Measurements from ENCODE around the gene TESMIN. TPM values are rescaled to one million over a fixed set of nuclear protein-coding genes. Genes with fewer than 3 reads are reported as not detected.

Gene TESMIN
- total and polyA plus RNA-seq, 9 donors, result 0.09 to 0.71 (median 0.44) TPM

GRCh38 chr11:68776442-68777235 lies 25.3 kb upstream of the TESMIN start:
- DNase-seq, result no peak
- Histone ChIP-seq H3K36me3 (ENCODE audit: control insufficient read depth, insufficient read depth, low read length) (peaks cover 52% of the 10 kb centered on the region), H3K27ac (ENCODE audit: low read length) (no peak overlapping the region), H3K4me1 (ENCODE audit: control insufficient read depth, insufficient read depth, low read length) (peaks cover 4% of the 10 kb centered on the region), H3K27me3 (ENCODE audit: control insufficient read depth, insufficient read depth, low read length) (no peaks in the 10 kb centered on the region), H3K9me3 (replicated peaks; ENCODE audit: control insufficient read depth, low read depth, low read length) (no peaks in the 10 kb centered on the region), H3K4me3 (ENCODE audit: low read length) (no peak overlapping the region)
- WGBS (ENCODE audit: insufficient coverage), result 85% methylated on average over 12 of the region's 20 CpGs

- no peak for DNase-seq
- Histone ChIP-seq H3K36me3 (ENCODE audit: control insufficient read depth, insufficient read depth, low read length) (peaks cover 52% of the 10 kb centered on the region), H3K27me3 (ENCODE audit: control insufficient read depth, insufficient read depth, low read length) (no peaks in the 10 kb centered on the region), H3K4me3 (ENCODE audit: low read length) (no peak overlapping the region), H3K4me1 (ENCODE audit: control insufficient read depth, insufficient read depth, low read length) (peaks cover 4% of the 10 kb centered on the region), H3K27ac (ENCODE audit: low read length) (no peak overlapping the region), H3K9me3 (replicated peaks; ENCODE audit: control insufficient read depth, low read depth, low read length) (no peaks in the 10 kb centered on the region)
- WGBS (ENCODE audit: insufficient coverage), result 100% methylated on average over 3 of the region's 4 CpGs
Observed at GRCh38 chr11:68775951-68776388, 24.6 kb upstream of the TESMIN start.

- Histone ChIP-seq H3K27ac (ENCODE audit: low read length) (no peak overlapping the region), H3K36me3 (ENCODE audit: control insufficient read depth, insufficient read depth, low read length) (peaks cover 53% of the 10 kb centered on the region)
- WGBS (ENCODE audit: insufficient coverage), result 86% methylated on average over 5 of the region's 9 CpGs
Observed at GRCh38 chr11:68774194-68774585, 22.9 kb upstream of the TESMIN start.

GRCh38 chr11:68773521-68774193 lies 22.3 kb upstream of the TESMIN start:
- no peaks in the 10 kb centered on the region for H3K9me3 ChIP-seq (replicated peaks; ENCODE audit: control insufficient read depth, low read depth, low read length)
- peaks cover 4% of the 10 kb centered on the region for H3K4me1 ChIP-seq (ENCODE audit: control insufficient read depth, insufficient read depth, low read length)
- WGBS (ENCODE audit: insufficient coverage), result 60% methylated on average over 17 of the region's 22 CpGs
- no peaks in the 10 kb centered on the region for H3K27me3 ChIP-seq (ENCODE audit: control insufficient read depth, insufficient read depth, low read length)
- no peak overlapping the region for H3K27ac ChIP-seq (ENCODE audit: low read length)
- peaks cover 54% of the 10 kb centered on the region for H3K36me3 ChIP-seq (ENCODE audit: control insufficient read depth, insufficient read depth, low read length)
- no peak overlapping the region for H3K4me3 ChIP-seq (ENCODE audit: low read length)
- DNase-seq, result peak; percentile 40

More at GRCh38 chr11:68774194-68774585, 22.9 kb upstream of the TESMIN start:
- Histone ChIP-seq H3K27me3 (ENCODE audit: control insufficient read depth, insufficient read depth, low read length) (no peaks in the 10 kb centered on the region), H3K9me3 (replicated peaks; ENCODE audit: control insufficient read depth, low read depth, low read length) (no peaks in the 10 kb centered on the region), H3K4me1 (ENCODE audit: control insufficient read depth, insufficient read depth, low read length) (peaks cover 4% of the 10 kb centered on the region), H3K4me3 (ENCODE audit: low read length) (no peak overlapping the region)
- no peak for DNase-seq

- Histone ChIP-seq H3K4me1 (ENCODE audit: control insufficient read depth, insufficient read depth, low read length) (peaks cover 4% of the 10 kb centered on the region), H3K27me3 (ENCODE audit: control insufficient read depth, insufficient read depth, low read length) (no peaks in the 10 kb centered on the region), H3K27ac (ENCODE audit: low read length) (no peak overlapping the region), H3K9me3 (replicated peaks; ENCODE audit: control insufficient read depth, low read depth, low read length) (no peaks in the 10 kb centered on the region), H3K36me3 (ENCODE audit: control insufficient read depth, insufficient read depth, low read length) (peaks cover 56% of the 10 kb centered on the region), H3K4me3 (ENCODE audit: low read length) (no peak overlapping the region)
- DNase-seq, result no peak
- 84% methylated on average over 19 of the region's 20 CpGs for WGBS (ENCODE audit: insufficient coverage)
Observed at GRCh38 chr11:68772936-68773335, 21.6 kb upstream of the TESMIN start.

- H3K4me1 ChIP-seq (ENCODE audit: control insufficient read depth, insufficient read depth, low read length), result peaks cover 4% of the 10 kb centered on the region
- no peak overlapping the region for H3K4me3 ChIP-seq (ENCODE audit: low read length)
- H3K9me3 ChIP-seq (replicated peaks; ENCODE audit: control insufficient read depth, low read depth, low read length), result no peaks in the 10 kb centered on the region
- no peak overlapping the region for H3K27ac ChIP-seq (ENCODE audit: low read length)
- no peak for DNase-seq
- peaks cover 49% of the 10 kb centered on the region for H3K36me3 ChIP-seq (ENCODE audit: control insufficient read depth, insufficient read depth, low read length)
- 83% methylated on average over 7 of the region's 12 CpGs for WGBS (ENCODE audit: insufficient coverage)
- no peaks in the 10 kb centered on the region for H3K27me3 ChIP-seq (ENCODE audit: control insufficient read depth, insufficient read depth, low read length)
Observed at GRCh38 chr11:68770781-68771180, 19.5 kb upstream of the TESMIN start.

GRCh38 chr11:68767672-68768071 lies 16.4 kb upstream of the TESMIN start:
- DNase-seq, result no peak
- Histone ChIP-seq H3K27ac (ENCODE audit: low read length) (no peak overlapping the region), H3K36me3 (ENCODE audit: control insufficient read depth, insufficient read depth, low read length) (peaks cover 30% of the 10 kb centered on the region), H3K4me1 (ENCODE audit: control insufficient read depth, insufficient read depth, low read length) (no peaks in the 10 kb centered on the region), H3K9me3 (replicated peaks; ENCODE audit: control insufficient read depth, low read depth, low read length) (no peaks in the 10 kb centered on the region), H3K27me3 (ENCODE audit: control insufficient read depth, insufficient read depth, low read length) (no peaks in the 10 kb centered on the region), H3K4me3 (ENCODE audit: low read length) (no peak overlapping the region)
- WGBS (ENCODE audit: insufficient coverage), result 90% methylated on average over 10 of the region's 11 CpGs

- no peak overlapping the region for H3K27ac ChIP-seq (ENCODE audit: low read length)
- WGBS (ENCODE audit: insufficient coverage), result 94% methylated on average over 7 of the region's 8 CpGs
- peaks cover 32% of the 10 kb centered on the region for H3K36me3 ChIP-seq (ENCODE audit: control insufficient read depth, insufficient read depth, low read length)
- no peaks in the 10 kb centered on the region for H3K27me3 ChIP-seq (ENCODE audit: control insufficient read depth, insufficient read depth, low read length)
- no peaks in the 10 kb centered on the region for H3K4me1 ChIP-seq (ENCODE audit: control insufficient read depth, insufficient read depth, low read length)
- H3K4me3 ChIP-seq (ENCODE audit: low read length), result no peak overlapping the region
- no peaks in the 10 kb centered on the region for H3K9me3 ChIP-seq (replicated peaks; ENCODE audit: control insufficient read depth, low read depth, low read length)
- no peak for DNase-seq
Observed at GRCh38 chr11:68766786-68767185, 15.5 kb upstream of the TESMIN start.

GRCh38 chr11:68764746-68765145 lies 13.4 kb upstream of the TESMIN start:
- Histone ChIP-seq H3K27ac (ENCODE audit: low read length) (no peak overlapping the region), H3K27me3 (ENCODE audit: control insufficient read depth, insufficient read depth, low read length) (no peaks in the 10 kb centered on the region), H3K4me3 (ENCODE audit: low read length) (no peak overlapping the region), H3K9me3 (replicated peaks; ENCODE audit: control insufficient read depth, low read depth, low read length) (no peaks in the 10 kb centered on the region), H3K4me1 (ENCODE audit: control insufficient read depth, insufficient read depth, low read length) (no peaks in the 10 kb centered on the region), H3K36me3 (ENCODE audit: control insufficient read depth, insufficient read depth, low read length) (peaks cover 34% of the 10 kb centered on the region)
- no peak for DNase-seq
- 59% methylated on average over 8 of the region's 16 CpGs for WGBS (ENCODE audit: insufficient coverage)

GRCh38 chr11:68763926-68764657 lies 12.8 kb upstream of the TESMIN start:
- Histone ChIP-seq H3K27me3 (ENCODE audit: control insufficient read depth, insufficient read depth, low read length) (no peaks in the 10 kb centered on the region), H3K4me3 (ENCODE audit: low read length) (no peak overlapping the region), H3K27ac (ENCODE audit: low read length) (no peak overlapping the region), H3K36me3 (ENCODE audit: control insufficient read depth, insufficient read depth, low read length) (peaks cover 37% of the 10 kb centered on the region), H3K4me1 (ENCODE audit: control insufficient read depth, insufficient read depth, low read length) (no peaks in the 10 kb centered on the region), H3K9me3 (replicated peaks; ENCODE audit: control insufficient read depth, low read depth, low read length) (no peaks in the 10 kb centered on the region)
- DNase-seq, result no peak
- 61% methylated on average over 14 of the region's 14 CpGs for WGBS (ENCODE audit: insufficient coverage)
